Fibroblast of mammary gland (primary cell): ENCODE measurements around the gene TTC22.

Source experiments
- DNase-seq: peaks from one replicate; pipeline ENCODE4 v3.0.0-alpha.2; 2010; ENCODE audit warnings: low read depth
- H3K4me3 ChIP-seq: 2 replicates; pipeline ENCODE4 v1.5.1; 2011; ENCODE audit warnings: low read depth, mild to moderate bottlenecking, low read length, moderate library complexity; ENCODE audit not compliant: control insufficient read depth
- CTCF ChIP-seq: conservative IDR thresholded peaks from 2 replicates; pipeline ENCODE4 v1.5.1; 2011; ENCODE audit warnings: low read depth, low read length, inconsistent platforms; ENCODE audit not compliant: control insufficient read depth, insufficient read depth

Gene TTC22

GRCh38 chr1:54788459-54788858 lies 12.7 kb downstream of the TTC22 start:
- TF ChIP-seq CTCF, result no peak
- no peak for DNase-seq
- H3K4me3 ChIP-seq, result no peak overlapping the region

GRCh38 chr1:54787604-54788003 lies 13.5 kb downstream of the TTC22 start:
- no peak for TF ChIP-seq CTCF
- no peak overlapping the region for H3K4me3 ChIP-seq

GRCh38 chr1:54786778-54787177 lies 14.3 kb downstream of the TTC22 start:
- no peak for TF ChIP-seq CTCF
- no peak for DNase-seq
- no peak overlapping the region for H3K4me3 ChIP-seq

More at GRCh38 chr1:54787604-54788003, 13.5 kb downstream of the TTC22 start:
- no peak for DNase-seq

- TF ChIP-seq CTCF, result no peak
- no peak overlapping the region for H3K4me3 ChIP-seq
- no peak for DNase-seq
Measured at GRCh38 chr1:54784066-54784465, 17.1 kb downstream of the TTC22 start.

- H3K4me3 ChIP-seq, result no peak overlapping the region
- DNase-seq, result no peak
- TF ChIP-seq CTCF, result no peak
Measured at GRCh38 chr1:54782588-54782987, 18.5 kb downstream of the TTC22 start.

- no peak for DNase-seq
- no peak overlapping the region for H3K4me3 ChIP-seq
- no peak for TF ChIP-seq CTCF
Measured at GRCh38 chr1:54782156-54782555, 19.0 kb downstream of the TTC22 start.

- TF ChIP-seq CTCF, result no peak
- DNase-seq, result no peak
- no peak overlapping the region for H3K4me3 ChIP-seq
Measured at GRCh38 chr1:54781023-54781723, 19.9 kb downstream of the TTC22 start.
